HEK293 (cell line): Measurements from ENCODE around the gene ARHGAP15.

Experiments
- CTCF ChIA-PET: fragments of 350-600 bp; formaldehyde crosslinking; extraction: SDS; loops from one replicate; lab custom pipeline; 2021; ENCODE audit warnings: antibody characterized with exemption; lab: Yijun Ruan, JAX
- POLR2A ChIA-PET: fragments of 300-600 bp; formaldehyde crosslinking; extraction: SDS; loops from one replicate; lab custom pipeline; 2020; ENCODE audit warnings: antibody characterized with exemption, inconsistent platforms; lab: Yijun Ruan, JAX
- H3K27ac ChIP-seq: fragments of 200-500 bp; sonication (Bioruptor generic); 2 replicates; pipeline ENCODE4 v1.5.1; 2014; ENCODE audit warnings: low read depth, low read length, control low read depth, inconsistent platforms; ENCODE audit errors: extremely low read depth
- H3K36me3 ChIP-seq, 2 experiments: fragments of 200-500 bp in 1 of 2; sonication (Bioruptor generic) in 1 of 2; 1 replicate in 1 of 2; 2 replicates in 1 of 2; pipeline ENCODE4 v1.5.1; 2014 to 2017; ENCODE audit warnings: inconsistent platforms in 2 of 2, low read length in 2 of 2; ENCODE audit not compliant: control insufficient read depth in 2 of 2, insufficient read depth in 1 of 2
- H3K4me1 ChIP-seq: fragments of 200-500 bp; sonication (Bioruptor generic); 2 replicates; pipeline ENCODE4 v1.5.1; 2014; ENCODE audit warnings: mild to moderate bottlenecking, low read length, inconsistent platforms; ENCODE audit not compliant: control insufficient read depth, insufficient read depth
- H3K4me3 ChIP-seq: 2 replicates; pipeline ENCODE4 v1.5.1; 2011; ENCODE audit warnings: low read depth, mild to moderate bottlenecking, control low read depth, low read length, moderate library complexity
- H3K9me3 ChIP-seq: fragments of 200-500 bp; sonication (Bioruptor generic); 2 replicates; pipeline ENCODE4 v1.5.1; 2014; ENCODE audit warnings: low read depth, low read length, inconsistent platforms; ENCODE audit not compliant: control insufficient read depth, insufficient read depth
- HOXD13 ChIP-seq: sonication (generic); formaldehyde crosslinking; IDR thresholded peaks from 2 replicates; pipeline ENCODE4 v1.8.0; 2022; ENCODE audit warnings: missing genetic modification reagents, borderline replicate concordance
- KLF9 ChIP-seq: fragments of 450-650 bp; formaldehyde crosslinking; IDR thresholded peaks from 2 replicates; pipeline ENCODE4 v1.5.1; 2016; ENCODE audit warnings: missing biosample characterization, missing genetic modification characterization, low read depth
- MZF1 ChIP-seq: fragments of 450-650 bp; formaldehyde crosslinking; IDR thresholded peaks from 2 replicates; pipeline ENCODE4 v1.5.1; 2017; ENCODE audit warnings: missing biosample characterization, missing genetic modification characterization, borderline replicate concordance
- SCRT2 ChIP-seq: fragments of 450-650 bp; formaldehyde crosslinking; IDR thresholded peaks from 2 replicates; pipeline ENCODE4 v1.5.1; 2016; ENCODE audit warnings: missing biosample characterization, missing genetic modification characterization
- SP3 ChIP-seq: fragments of 450-650 bp; formaldehyde crosslinking; IDR thresholded peaks from 2 replicates; pipeline ENCODE4 v1.5.1; 2016; ENCODE audit warnings: missing biosample characterization, missing genetic modification characterization
- SP7 ChIP-seq: fragments of 450-650 bp; formaldehyde crosslinking; IDR thresholded peaks from 2 replicates; pipeline ENCODE4 v1.5.1; 2016; ENCODE audit warnings: missing biosample characterization, missing genetic modification characterization
- ZIC2 ChIP-seq: fragments of 450-650 bp; formaldehyde crosslinking; IDR thresholded peaks from 2 replicates; pipeline ENCODE4 v1.5.1; 2016; ENCODE audit warnings: missing biosample characterization, missing genetic modification characterization
- ZNF202 ChIP-seq: fragments of 450-650 bp; formaldehyde crosslinking; IDR thresholded peaks from 2 replicates; pipeline ENCODE4 v1.5.1; 2016; ENCODE audit warnings: missing biosample characterization, missing genetic modification characterization, borderline replicate concordance
- ZNF394 ChIP-seq: fragments of 450-650 bp; formaldehyde crosslinking; IDR thresholded peaks from 2 replicates; pipeline ENCODE4 v1.5.1; 2016; ENCODE audit warnings: missing biosample characterization, missing genetic modification characterization, mild to moderate bottlenecking, moderate library complexity, borderline replicate concordance
- ZNF521 ChIP-seq: fragments of 450-650 bp; formaldehyde crosslinking; IDR thresholded peaks from 2 replicates; pipeline ENCODE4 v1.5.1; 2017; ENCODE audit warnings: missing biosample characterization, mild to moderate bottlenecking, missing genetic modification characterization
- ZNF558 ChIP-seq: fragments of 450-650 bp; formaldehyde crosslinking; IDR thresholded peaks from 2 replicates; pipeline ENCODE4 v1.5.1; 2016; ENCODE audit warnings: missing biosample characterization, missing genetic modification characterization
- ZNF621 ChIP-seq: fragments of 450-650 bp; formaldehyde crosslinking; IDR thresholded peaks from 2 replicates; pipeline ENCODE4 v1.5.1; 2017; ENCODE audit warnings: missing biosample characterization, missing genetic modification characterization
- ZNF791 ChIP-seq: fragments of 450-650 bp; formaldehyde crosslinking; IDR thresholded peaks from 2 replicates; pipeline ENCODE4 v1.5.1; 2016; ENCODE audit warnings: missing biosample characterization, missing genetic modification characterization
- TF ChIP-seq, protein P1 (sequence below): fragments of 450-650 bp; formaldehyde crosslinking; IDR thresholded peaks from 2 replicates; pipeline ENCODE4 v1.5.1; 2016; ENCODE audit warnings: missing biosample characterization, missing genetic modification characterization
- TF ChIP-seq, protein P2 (sequence below): fragments of 450-650 bp; formaldehyde crosslinking; IDR thresholded peaks from 2 replicates; pipeline ENCODE4 v1.5.1; 2017; ENCODE audit warnings: missing biosample characterization, mild to moderate bottlenecking, missing genetic modification characterization, moderate library complexity
- TF ChIP-seq, protein P3 (sequence below): fragments of 450-650 bp; formaldehyde crosslinking; IDR thresholded peaks from 2 replicates; pipeline ENCODE4 v1.5.1; 2016; ENCODE audit warnings: missing biosample characterization, missing genetic modification characterization
- TF ChIP-seq, protein P4 (sequence below): fragments of 450-650 bp; formaldehyde crosslinking; IDR thresholded peaks from 2 replicates; pipeline ENCODE4 v1.5.1; 2016; ENCODE audit warnings: missing biosample characterization, missing genetic modification characterization
- TF ChIP-seq, protein P5 (sequence below): fragments of 450-650 bp; formaldehyde crosslinking; IDR thresholded peaks from 2 replicates; pipeline ENCODE4 v1.5.1; 2016; ENCODE audit warnings: missing biosample characterization, missing genetic modification characterization
- TF ChIP-seq, protein P6 (sequence below): fragments of 450-650 bp; formaldehyde crosslinking; IDR thresholded peaks from 2 replicates; pipeline ENCODE4 v1.5.1; 2016; ENCODE audit warnings: missing biosample characterization, missing genetic modification characterization

The ARHGAP15 gene

DNA sequence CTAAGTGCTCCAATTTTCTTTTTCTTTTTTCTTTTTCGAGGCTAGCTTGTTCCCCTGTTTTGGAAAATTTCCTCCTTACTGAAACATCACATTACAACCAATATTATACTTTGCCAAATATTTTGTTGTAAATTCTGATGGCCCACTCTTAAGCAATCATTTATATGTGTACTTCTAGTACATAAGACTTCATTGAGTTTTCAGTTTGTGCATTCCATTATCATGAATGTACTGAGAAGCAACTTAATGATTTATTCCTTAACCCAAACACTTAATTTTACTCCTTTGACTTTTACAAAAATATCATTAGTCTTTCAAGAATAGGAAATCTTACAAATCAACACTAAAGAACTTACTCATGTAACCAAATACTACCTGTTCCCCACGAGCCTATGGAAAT lies 242.4 kb downstream of the ARHGAP15 start:
- POLR2A ChIA-PET, result interaction anchor here (0.5 kb wide), 1 partner anchor 110 kb away, joined by 4 read pairs; no protein-coding TSS in a partner anchor
- Histone ChIP-seq H3K4me3 (no peak overlapping the region), H3K27ac (no peak overlapping the region), H3K36me3 (no peaks in the 10 kb centered on the region), H3K4me1 (no peaks in the 10 kb centered on the region), H3K9me3 (no peaks in the 10 kb centered on the region)
- CTCF ChIA-PET, result interaction anchor here (0.6 kb wide), 1 partner anchor 154 kb away, joined by 3 read pairs; no protein-coding TSS in a partner anchor
- TF ChIP-seq, protein P1, sequence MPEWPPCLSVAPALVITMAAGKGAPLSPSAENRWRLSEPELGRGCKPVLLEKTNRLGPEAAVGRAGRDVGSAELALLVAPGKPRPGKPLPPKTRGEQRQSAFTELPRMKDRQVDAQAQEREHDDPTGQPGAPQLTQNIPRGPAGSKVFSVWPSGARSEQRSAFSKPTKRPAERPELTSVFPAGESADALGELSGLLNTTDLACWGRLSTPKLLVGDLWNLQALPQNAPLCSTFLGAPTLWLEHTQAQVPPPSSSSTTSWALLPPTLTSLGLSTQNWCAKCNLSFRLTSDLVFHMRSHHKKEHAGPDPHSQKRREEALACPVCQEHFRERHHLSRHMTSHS (tag by site-specific recombination), result no peak
- TF ChIP-seq ZNF621 (no peak), ZNF394 (tag by site-specific recombination) (no peak), ZNF791 (no peak), HOXD13 (no peak), ZNF521 (tag by site-specific recombination) (no peak), SP7 (tag by site-specific recombination) (no peak), MZF1 (no peak), ZNF558 (tag by site-specific recombination) (no peak), SP3 (tag by site-specific recombination) (no peak), KLF9 (tag by site-specific recombination) (no peak), ZNF202 (no peak)
- TF ChIP-seq, protein P2, sequence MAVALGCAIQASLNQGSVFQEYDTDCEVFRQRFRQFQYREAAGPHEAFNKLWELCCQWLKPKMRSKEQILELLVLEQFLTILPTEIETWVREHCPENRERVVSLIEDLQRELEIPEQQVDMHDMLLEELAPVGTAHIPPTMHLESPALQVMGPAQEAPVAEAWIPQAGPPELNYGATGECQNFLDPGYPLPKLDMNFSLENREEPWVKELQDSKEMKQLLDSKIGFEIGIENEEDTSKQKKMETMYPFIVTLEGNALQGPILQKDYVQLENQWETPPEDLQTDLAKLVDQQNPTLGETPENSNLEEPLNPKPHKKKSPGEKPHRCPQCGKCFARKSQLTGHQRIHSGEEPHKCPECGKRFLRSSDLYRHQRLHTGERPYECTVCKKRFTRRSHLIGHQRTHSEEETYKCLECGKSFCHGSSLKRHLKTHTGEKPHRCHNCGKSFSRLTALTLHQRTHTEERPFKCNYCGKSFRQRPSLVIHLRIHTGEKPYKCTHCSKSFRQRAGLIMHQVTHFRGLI (tag by site-specific recombination), result no peak
- TF ChIP-seq, protein P3, sequence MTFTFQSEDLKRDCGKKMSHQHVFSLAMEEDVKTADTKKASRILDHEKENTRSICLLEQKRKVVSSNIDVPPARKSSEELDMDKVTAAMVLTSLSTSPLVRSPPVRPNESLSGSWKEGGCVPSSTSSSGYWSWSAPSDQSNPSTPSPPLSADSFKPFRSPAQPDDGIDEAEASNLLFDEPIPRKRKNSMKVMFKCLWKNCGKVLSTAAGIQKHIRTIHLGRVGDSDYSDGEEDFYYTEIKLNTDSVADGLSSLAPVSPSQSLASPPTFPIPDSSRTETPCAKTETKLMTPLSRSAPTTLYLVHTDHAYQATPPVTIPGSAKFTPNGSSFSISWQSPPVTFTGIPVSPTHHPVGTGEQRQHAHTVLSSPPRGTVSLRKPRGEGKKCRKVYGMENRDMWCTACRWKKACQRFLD (tag by site-specific recombination), result no peak
- TF ChIP-seq, protein P4, sequence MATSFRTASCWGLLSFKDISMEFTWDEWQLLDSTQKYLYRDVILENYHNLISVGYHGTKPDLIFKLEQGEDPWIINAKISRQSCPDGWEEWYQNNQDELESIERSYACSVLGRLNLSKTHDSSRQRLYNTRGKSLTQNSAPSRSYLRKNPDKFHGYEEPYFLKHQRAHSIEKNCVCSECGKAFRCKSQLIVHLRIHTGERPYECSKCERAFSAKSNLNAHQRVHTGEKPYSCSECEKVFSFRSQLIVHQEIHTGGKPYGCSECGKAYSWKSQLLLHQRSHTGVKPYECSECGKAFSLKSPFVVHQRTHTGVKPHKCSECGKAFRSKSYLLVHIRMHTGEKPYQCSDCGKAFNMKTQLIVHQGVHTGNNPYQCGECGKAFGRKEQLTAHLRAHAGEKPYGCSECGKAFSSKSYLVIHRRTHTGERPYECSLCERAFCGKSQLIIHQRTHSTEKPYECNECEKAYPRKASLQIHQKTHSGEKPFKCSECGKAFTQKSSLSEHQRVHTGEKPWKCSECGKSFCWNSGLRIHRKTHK (tag by site-specific recombination), result no peak
- TF ChIP-seq, protein P5, sequence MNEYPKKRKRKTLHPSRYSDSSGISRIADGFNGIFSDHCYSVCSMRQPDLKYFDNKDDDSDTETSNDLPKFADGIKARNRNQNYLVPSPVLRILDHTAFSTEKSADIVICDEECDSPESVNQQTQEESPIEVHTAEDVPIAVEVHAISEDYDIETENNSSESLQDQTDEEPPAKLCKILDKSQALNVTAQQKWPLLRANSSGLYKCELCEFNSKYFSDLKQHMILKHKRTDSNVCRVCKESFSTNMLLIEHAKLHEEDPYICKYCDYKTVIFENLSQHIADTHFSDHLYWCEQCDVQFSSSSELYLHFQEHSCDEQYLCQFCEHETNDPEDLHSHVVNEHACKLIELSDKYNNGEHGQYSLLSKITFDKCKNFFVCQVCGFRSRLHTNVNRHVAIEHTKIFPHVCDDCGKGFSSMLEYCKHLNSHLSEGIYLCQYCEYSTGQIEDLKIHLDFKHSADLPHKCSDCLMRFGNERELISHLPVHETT (tag by site-specific recombination), result no peak

DNA sequence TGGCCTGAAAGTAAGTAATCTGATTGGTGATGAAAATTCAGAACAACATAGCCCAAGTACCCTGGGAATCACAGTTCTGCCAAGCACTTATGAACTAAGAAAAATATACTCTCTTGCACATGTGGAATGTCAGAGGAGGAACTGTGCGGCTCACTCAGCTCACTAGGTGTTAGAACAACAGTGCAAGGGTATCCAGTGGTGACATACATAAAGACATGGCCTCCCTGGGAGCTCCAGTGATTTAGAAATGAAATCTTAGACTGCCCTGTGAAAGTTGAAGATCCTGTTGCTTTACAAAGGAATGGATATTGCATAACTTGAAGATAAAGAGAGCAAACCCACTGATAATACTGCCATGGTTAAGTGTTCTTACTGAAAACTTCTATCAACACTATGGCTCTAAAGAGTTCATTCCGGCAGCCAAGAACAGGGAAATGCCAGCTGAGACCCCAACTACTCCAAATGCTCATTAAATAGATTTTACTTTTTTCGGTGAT lies 246.2 kb downstream of the ARHGAP15 start:
- Histone ChIP-seq H3K27ac (no peak overlapping the region), H3K9me3 (no peaks in the 10 kb centered on the region)
- POLR2A ChIA-PET, result no interaction called here
- TF ChIP-seq, protein P6, sequence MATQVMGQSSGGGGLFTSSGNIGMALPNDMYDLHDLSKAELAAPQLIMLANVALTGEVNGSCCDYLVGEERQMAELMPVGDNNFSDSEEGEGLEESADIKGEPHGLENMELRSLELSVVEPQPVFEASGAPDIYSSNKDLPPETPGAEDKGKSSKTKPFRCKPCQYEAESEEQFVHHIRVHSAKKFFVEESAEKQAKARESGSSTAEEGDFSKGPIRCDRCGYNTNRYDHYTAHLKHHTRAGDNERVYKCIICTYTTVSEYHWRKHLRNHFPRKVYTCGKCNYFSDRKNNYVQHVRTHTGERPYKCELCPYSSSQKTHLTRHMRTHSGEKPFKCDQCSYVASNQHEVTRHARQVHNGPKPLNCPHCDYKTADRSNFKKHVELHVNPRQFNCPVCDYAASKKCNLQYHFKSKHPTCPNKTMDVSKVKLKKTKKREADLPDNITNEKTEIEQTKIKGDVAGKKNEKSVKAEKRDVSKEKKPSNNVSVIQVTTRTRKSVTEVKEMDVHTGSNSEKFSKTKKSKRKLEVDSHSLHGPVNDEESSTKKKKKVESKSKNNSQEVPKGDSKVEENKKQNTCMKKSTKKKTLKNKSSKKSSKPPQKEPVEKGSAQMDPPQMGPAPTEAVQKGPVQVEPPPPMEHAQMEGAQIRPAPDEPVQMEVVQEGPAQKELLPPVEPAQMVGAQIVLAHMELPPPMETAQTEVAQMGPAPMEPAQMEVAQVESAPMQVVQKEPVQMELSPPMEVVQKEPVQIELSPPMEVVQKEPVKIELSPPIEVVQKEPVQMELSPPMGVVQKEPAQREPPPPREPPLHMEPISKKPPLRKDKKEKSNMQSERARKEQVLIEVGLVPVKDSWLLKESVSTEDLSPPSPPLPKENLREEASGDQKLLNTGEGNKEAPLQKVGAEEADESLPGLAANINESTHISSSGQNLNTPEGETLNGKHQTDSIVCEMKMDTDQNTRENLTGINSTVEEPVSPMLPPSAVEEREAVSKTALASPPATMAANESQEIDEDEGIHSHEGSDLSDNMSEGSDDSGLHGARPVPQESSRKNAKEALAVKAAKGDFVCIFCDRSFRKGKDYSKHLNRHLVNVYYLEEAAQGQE (tag by site-specific recombination), result no peak
- 0 out of 2 replicates have a peak, but pooled peaks have one; percentile 18 for TF ChIP-seq SCRT2 (tag by site-specific recombination)
- peak; percentile 68 for TF ChIP-seq ZIC2 (tag by site-specific recombination)
- TF ChIP-seq, all 188 proteins: peak for 2
- H3K4me1 ChIP-seq, result no peaks in the 10 kb centered on the region
- CTCF ChIA-PET, result no interaction called here
- H3K36me3 ChIP-seq, result no peaks in the 10 kb centered on the region
- H3K4me3 ChIP-seq, result no peak overlapping the region
